Fibroblast of lung (primary cell): ENCODE results near the gene MEDAG. TPM values are rescaled to one million over a fixed set of nuclear protein-coding genes. Genes with fewer than 3 reads are reported as not detected.

Experiments
- DNase-seq, 2 donors: peaks; one replicate each; pipeline versions ENCODE4 v3.0.0 to v3.0.0-alpha.2; 2010; ENCODE audit warnings: low read depth in 2 of 2
- H2AFZ ChIP-seq: 2 replicates; pipeline ENCODE4 v1.5.1; 2012; ENCODE audit warnings: low read length, control low read depth, inconsistent platforms
- H3K27ac ChIP-seq: 2 replicates; pipeline ENCODE4 v1.5.1; 2011; ENCODE audit warnings: low read length, control low read depth; ENCODE audit not compliant: insufficient read depth
- H3K27me3 ChIP-seq: 2 replicates; pipeline ENCODE4 v1.5.1; 2011; ENCODE audit warnings: mild to moderate bottlenecking, low read length; ENCODE audit not compliant: control insufficient read depth, insufficient read depth
- H3K36me3 ChIP-seq: 2 replicates; pipeline ENCODE4 v1.5.1; 2011; ENCODE audit warnings: low read length; ENCODE audit not compliant: control insufficient read depth, insufficient read depth
- H3K4me1 ChIP-seq: 2 replicates; pipeline ENCODE4 v1.5.1; 2011; ENCODE audit warnings: low read length; ENCODE audit not compliant: control insufficient read depth, insufficient read depth; ENCODE audit errors: extremely low read depth
- H3K4me2 ChIP-seq: 2 replicates; pipeline ENCODE4 v1.5.1; 2011; ENCODE audit warnings: low read length, control low read depth; ENCODE audit not compliant: insufficient read depth; ENCODE audit errors: extremely low read depth
- H3K4me3 ChIP-seq, 4 experiments: fragments of 200-600 bp in 1 of 4; sonication (generic) in 1 of 4; replicated peaks in 1 of 4; 2 replicates each; pipeline ENCODE4 v1.5.1; 2011 to 2016; ENCODE audit warnings: low read length in 4 of 4, low read depth in 3 of 4, mild to moderate bottlenecking in 3 of 4, control low read depth in 2 of 4, inconsistent platforms in 1 of 4, mixed read lengths in 1 of 4; ENCODE audit not compliant: insufficient read depth in 1 of 4; ENCODE audit errors: control extremely low read depth in 1 of 4
- H3K79me2 ChIP-seq: 2 replicates; pipeline ENCODE4 v1.5.1; 2012; ENCODE audit warnings: mild to moderate bottlenecking, low read length, inconsistent platforms; ENCODE audit not compliant: control insufficient read depth, insufficient read depth
- H3K9ac ChIP-seq: 2 replicates; pipeline ENCODE4 v1.5.1; 2011; ENCODE audit warnings: mild to moderate bottlenecking, low read length, control low read depth; ENCODE audit not compliant: insufficient read depth
- H3K9me3 ChIP-seq: 2 replicates; pipeline ENCODE4 v1.5.1; 2012; ENCODE audit warnings: low read depth, low read length; ENCODE audit not compliant: control insufficient read depth, insufficient read depth
- H4K20me1 ChIP-seq: 2 replicates; pipeline ENCODE4 v1.5.1; 2011; ENCODE audit warnings: low read length; ENCODE audit not compliant: control insufficient read depth, insufficient read depth; ENCODE audit errors: extremely low read depth
- EZH2 ChIP-seq: IDR thresholded peaks from 2 replicates; pipeline ENCODE4 v1.5.1; 2012; ENCODE audit warnings: low read length, control low read depth, mild to moderate bottlenecking; ENCODE audit errors: missing control alignments
- polyA plus RNA-seq, 2 donors: library from polyadenylated mRNA; depleted of rRNA in 1 of 2; stranded (reverse) in 1 of 2; unstranded in 1 of 2; fragments of >200 nt; gene quantifications; 2 replicates each; pipeline ENCODE4 v1.2.1, GENCODE V29; 2011 to 2012; ENCODE audit warnings: missing spikeins in 1 of 2
- total RNA-seq: library from RNA; depleted of rRNA; stranded (reverse); fragments of >200 nt; gene quantifications from 2 replicates; pipeline ENCODE4 v1.2.1, GENCODE V29; 2014
- TF ChIP-seq, protein P1 (sequence below), 2 donors: IDR thresholded peaks in 1 of 2; conservative IDR thresholded peaks in 1 of 2; 1 replicate in 1 of 2; 2 replicates in 1 of 2; pipeline ENCODE4 v1.5.1; 2011 to 2012; ENCODE audit warnings: low read length in 2 of 2, control low read depth in 1 of 2, inconsistent platforms in 1 of 2, low read depth in 1 of 2, mild to moderate bottlenecking in 1 of 2

The MEDAG gene
- total and polyA plus RNA-seq, 2 donors (not counting 1 experiment from before 2014, with no cell fraction given): 11.2 to 99.8 TPM

- peak in 1 of 2 donors; percentile 21 for DNase-seq
- Histone ChIP-seq H3K9ac (no peak overlapping the region), H3K27me3 (peaks cover 2% of the 10 kb centered on the region), H2AFZ (no peak overlapping the region), H3K4me1 (peaks cover 2% of the 10 kb centered on the region), H3K9me3 (no peaks in the 10 kb centered on the region), H3K36me3 (no peaks in the 10 kb centered on the region), H4K20me1 (no peaks in the 10 kb centered on the region), H3K27ac (no peak overlapping the region), H3K4me2 (no peak overlapping the region), H3K79me2 (no peaks in the 10 kb centered on the region), H3K4me3 (no peak overlapping the region)
- no peak for TF ChIP-seq EZH2
- TF ChIP-seq, protein P1, sequence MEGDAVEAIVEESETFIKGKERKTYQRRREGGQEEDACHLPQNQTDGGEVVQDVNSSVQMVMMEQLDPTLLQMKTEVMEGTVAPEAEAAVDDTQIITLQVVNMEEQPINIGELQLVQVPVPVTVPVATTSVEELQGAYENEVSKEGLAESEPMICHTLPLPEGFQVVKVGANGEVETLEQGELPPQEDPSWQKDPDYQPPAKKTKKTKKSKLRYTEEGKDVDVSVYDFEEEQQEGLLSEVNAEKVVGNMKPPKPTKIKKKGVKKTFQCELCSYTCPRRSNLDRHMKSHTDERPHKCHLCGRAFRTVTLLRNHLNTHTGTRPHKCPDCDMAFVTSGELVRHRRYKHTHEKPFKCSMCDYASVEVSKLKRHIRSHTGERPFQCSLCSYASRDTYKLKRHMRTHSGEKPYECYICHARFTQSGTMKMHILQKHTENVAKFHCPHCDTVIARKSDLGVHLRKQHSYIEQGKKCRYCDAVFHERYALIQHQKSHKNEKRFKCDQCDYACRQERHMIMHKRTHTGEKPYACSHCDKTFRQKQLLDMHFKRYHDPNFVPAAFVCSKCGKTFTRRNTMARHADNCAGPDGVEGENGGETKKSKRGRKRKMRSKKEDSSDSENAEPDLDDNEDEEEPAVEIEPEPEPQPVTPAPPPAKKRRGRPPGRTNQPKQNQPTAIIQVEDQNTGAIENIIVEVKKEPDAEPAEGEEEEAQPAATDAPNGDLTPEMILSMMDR (conservative IDR thresholded peaks at IDR 0.05 in 1 of 2, IDR thresholded peaks at IDR 0.05 in 1 of 2; ENCODE audit: low read depth in 1 of 2, low read length in 2 of 2): no peak
Observed at GRCh38 chr13:30966101-30966500, 60.0 kb downstream of the MEDAG start.

- H3K4me2 ChIP-seq: no peak overlapping the region
- TF ChIP-seq EZH2: no peak
- TF ChIP-seq, protein P1 (conservative IDR thresholded peaks at IDR 0.05 in 1 of 2, IDR thresholded peaks at IDR 0.05 in 1 of 2; ENCODE audit: low read depth in 1 of 2, low read length in 2 of 2): no peak
- H3K4me3 ChIP-seq: no peak overlapping the region
- DNase-seq: peak; percentile 75 to 80
- H3K27me3 ChIP-seq: no peaks in the 10 kb centered on the region
- H3K9me3 ChIP-seq: no peaks in the 10 kb centered on the region
- no peak overlapping the region for H3K9ac ChIP-seq
- no peak overlapping the region for H2AFZ ChIP-seq
- no peak overlapping the region for H3K27ac ChIP-seq
- no peaks in the 10 kb centered on the region for H3K79me2 ChIP-seq
- H3K4me1 ChIP-seq: peaks cover 3% of the 10 kb centered on the region
- no peaks in the 10 kb centered on the region for H4K20me1 ChIP-seq
- H3K36me3 ChIP-seq: no peaks in the 10 kb centered on the region
Observed at GRCh38 chr13:30968846-30969245, 62.8 kb downstream of the MEDAG start.

- Histone ChIP-seq H3K9me3 (no peaks in the 10 kb centered on the region), H3K9ac (no peak overlapping the region), H3K4me2 (no peak overlapping the region), H3K4me1 (peaks cover 9% of the 10 kb centered on the region), H3K36me3 (no peaks in the 10 kb centered on the region), H3K79me2 (no peaks in the 10 kb centered on the region), H3K27me3 (no peaks in the 10 kb centered on the region), H2AFZ (no peak overlapping the region), H4K20me1 (no peaks in the 10 kb centered on the region), H3K27ac (no peak overlapping the region), H3K4me3 (no peak overlapping the region)
- peak; percentile 34 to 65 for DNase-seq
- no peak for TF ChIP-seq EZH2
- TF ChIP-seq, protein P1 (conservative IDR thresholded peaks at IDR 0.05 in 1 of 2, IDR thresholded peaks at IDR 0.05 in 1 of 2; ENCODE audit: low read depth in 1 of 2, low read length in 2 of 2): no peak
Observed at GRCh38 chr13:30971575-30971974, 65.5 kb downstream of the MEDAG start.
